ENCODE data around the gene ACOX3. TPM values are rescaled to one million over a fixed set of nuclear protein-coding genes. Genes with fewer than 3 reads are reported as not detected.

Gene ACOX3
- total and polyA plus RNA-seq, 4 experiments from 2014 or later: 13.3 to 17.3 (median 16.4) TPM

DNA sequence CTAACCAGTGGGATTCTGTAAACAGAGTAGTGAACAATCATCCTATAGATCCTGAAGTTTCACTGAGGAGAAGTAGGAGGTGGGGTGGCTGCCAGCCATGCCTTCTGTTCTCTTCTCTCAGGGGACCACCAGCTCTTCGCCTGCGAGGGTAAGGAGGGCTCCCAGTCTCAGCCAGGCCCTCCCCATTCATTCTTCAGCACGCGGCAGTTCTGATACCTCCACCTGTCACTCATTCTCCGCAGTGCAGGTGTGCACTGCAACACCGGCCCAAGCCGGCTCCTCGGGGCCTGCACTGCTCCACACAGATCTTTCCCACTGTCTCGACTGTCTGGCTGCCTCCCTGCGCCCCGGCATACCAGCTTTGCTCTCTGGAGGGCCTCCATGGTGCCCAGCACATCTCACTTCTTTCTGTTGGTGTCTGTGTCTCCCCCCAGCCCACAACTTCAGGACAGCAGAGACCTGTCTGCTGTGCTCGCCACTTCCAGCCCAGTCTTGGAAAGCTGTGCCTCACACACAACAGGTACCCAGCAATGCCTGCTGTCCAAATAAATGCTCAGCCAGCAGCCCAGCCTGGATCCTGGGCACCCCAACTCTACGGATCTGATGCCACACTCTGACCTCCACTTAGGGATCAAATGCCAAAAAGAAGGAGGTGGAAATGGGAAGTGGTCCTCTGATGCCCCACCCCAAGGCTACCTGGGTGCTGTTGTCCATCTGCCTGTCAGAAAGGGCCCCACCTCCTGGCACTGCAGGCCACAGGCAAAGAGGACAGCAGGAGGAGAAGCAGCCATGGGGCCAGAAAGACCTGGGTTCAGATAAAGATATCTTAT lies 29.0 kb downstream of the ACOX3 start:
- CTCF ChIA-PET (ENCODE audit: partially characterized antibody): no interaction called here
- H3K27me3 ChIP-seq (ENCODE audit: insufficient read depth, low read length): no peaks in the 10 kb centered on the region
- H3K9me3 Mint-ChIP-seq: no peaks in the 10 kb centered on the region
- H3K27ac Mint-ChIP-seq: peak overlapping the region in 1 of 7 donors; percentile 59
- no peak overlapping the region for H3K27ac ChIP-seq (ENCODE audit: low read depth, low read length)
- no peaks in the 10 kb centered on the region for H3K27me3 Mint-ChIP-seq
- no peaks in the 10 kb centered on the region for H3K9me3 ChIP-seq (ENCODE audit: control insufficient read depth in 1 of 2, low read length in 2 of 2)
- POLR2A ChIA-PET (ENCODE audit: partially characterized antibody): no interaction called here
- H3K4me1 Mint-ChIP-seq: peaks cover 18 to 29% (median 26%) of the 10 kb centered on the region in 4 donors
- peaks cover 27% of the 10 kb centered on the region for H3K4me1 ChIP-seq (ENCODE audit: insufficient read depth, low read length)
- no peak overlapping the region for H3K4me3 ChIP-seq (ENCODE audit: low read length in 2 of 2)
- H3K36me3 ChIP-seq (ENCODE audit: insufficient read depth, low read length): peaks cover 22% of the 10 kb centered on the region
- no peak overlapping the region for H3K4me3 Mint-ChIP-seq
- DNase-seq: no peak
- intact Hi-C loops (cut with micrococcal nuclease): no loop called here
- peaks cover 25 to 33% of the 10 kb centered on the region in 2 donors for H3K36me3 Mint-ChIP-seq

DNA sequence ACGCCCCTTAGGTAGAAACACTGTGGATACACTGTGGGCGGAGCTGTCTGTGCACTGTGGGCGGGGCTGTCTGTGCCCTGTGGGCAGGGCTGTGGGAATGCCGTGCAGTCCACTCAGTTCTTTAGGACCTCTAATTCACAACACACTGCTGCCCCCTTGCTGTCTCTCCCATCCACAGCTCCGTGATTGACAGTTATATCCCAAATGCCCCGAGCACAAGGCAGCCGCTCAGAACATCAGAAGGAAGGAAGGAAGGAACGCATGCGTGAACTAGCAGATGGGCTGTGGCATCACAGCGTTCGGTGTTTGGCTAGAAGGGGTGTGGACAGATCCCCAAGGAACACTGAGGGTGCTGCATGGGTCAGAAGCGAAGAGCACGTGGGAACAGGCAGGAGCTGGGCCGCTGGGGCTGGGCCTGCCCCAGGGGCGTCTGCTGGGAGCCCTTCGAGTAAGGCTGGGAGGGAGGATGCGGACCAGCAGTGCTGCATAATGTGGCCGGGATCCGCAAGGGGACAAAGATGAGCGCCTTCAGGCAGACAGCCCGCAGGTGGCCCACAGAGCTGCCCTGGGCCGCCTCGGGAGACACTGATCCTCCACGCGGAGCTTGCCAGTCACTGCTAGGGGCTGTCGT lies 29.8 kb downstream of the ACOX3 start:
- CTCF ChIA-PET (ENCODE audit: partially characterized antibody): no interaction called here
- no peak for DNase-seq
- Mint-ChIP-seq H3K4me1 (peaks cover 18 to 29% (median 26%) of the 10 kb centered on the region in 4 donors), H3K27me3 (no peaks in the 10 kb centered on the region), H3K4me3 (no peak overlapping the region), H3K36me3 (peaks cover 24 to 38% of the 10 kb centered on the region in 2 donors), H3K9me3 (no peaks in the 10 kb centered on the region), H3K27ac (no peak overlapping the region)
- Histone ChIP-seq H3K4me1 (ENCODE audit: insufficient read depth, low read length) (peaks cover 27% of the 10 kb centered on the region), H3K27me3 (ENCODE audit: insufficient read depth, low read length) (no peaks in the 10 kb centered on the region), H3K4me3 (ENCODE audit: low read length in 2 of 2) (no peak overlapping the region), H3K36me3 (ENCODE audit: insufficient read depth, low read length) (peaks cover 20% of the 10 kb centered on the region), H3K27ac (ENCODE audit: low read depth, low read length) (no peak overlapping the region), H3K9me3 (ENCODE audit: control insufficient read depth in 1 of 2, low read length in 2 of 2) (no peaks in the 10 kb centered on the region)
- POLR2A ChIA-PET (ENCODE audit: partially characterized antibody): interaction anchor here (1.1 kb wide), 1 partner anchor 17 kb away, joined by 3 read pairs; no protein-coding TSS in a partner anchor
- intact Hi-C loops (cut with micrococcal nuclease): no loop called here

DNA sequence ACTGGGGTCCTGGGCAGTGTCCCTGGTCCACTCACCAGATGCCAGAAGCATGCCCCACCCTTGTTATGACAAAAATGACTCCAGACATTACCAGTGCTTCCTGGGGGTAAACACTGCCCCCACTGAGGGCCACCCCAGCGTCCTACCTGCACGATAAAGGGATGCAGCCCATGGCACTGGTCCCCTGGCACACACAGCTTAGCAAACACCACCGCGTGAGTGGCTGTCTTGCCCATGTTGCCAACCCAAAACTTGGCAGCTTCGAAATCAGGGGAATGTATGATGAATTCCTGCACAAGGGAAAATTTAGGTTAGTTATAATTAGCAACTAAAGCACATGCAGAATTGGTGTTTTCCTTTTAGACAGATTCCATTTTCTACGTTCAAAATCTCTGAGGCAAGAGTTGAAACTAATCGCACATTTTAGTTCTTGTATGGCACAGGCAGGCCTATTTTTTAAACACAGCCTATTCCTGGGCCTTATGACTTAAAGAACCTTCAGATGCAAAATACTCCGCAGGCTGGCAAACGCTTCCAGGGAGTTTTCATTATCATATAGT lies 30.4 kb downstream of the ACOX3 start:
- H3K27me3 Mint-ChIP-seq: no peaks in the 10 kb centered on the region
- peaks cover 18 to 29% (median 26%) of the 10 kb centered on the region in 4 donors for H3K4me1 Mint-ChIP-seq
- CTCF ChIA-PET (ENCODE audit: partially characterized antibody): interaction anchor here (0.8 kb wide), 1 partner anchor 11 kb away, joined by 3 read pairs; no protein-coding TSS in a partner anchor
- no peak overlapping the region for H3K4me3 Mint-ChIP-seq
- Histone ChIP-seq H3K4me1 (ENCODE audit: insufficient read depth, low read length) (peaks cover 27% of the 10 kb centered on the region), H3K27me3 (ENCODE audit: insufficient read depth, low read length) (no peaks in the 10 kb centered on the region), H3K36me3 (ENCODE audit: insufficient read depth, low read length) (peaks cover 21% of the 10 kb centered on the region), H3K4me3 (ENCODE audit: low read length in 2 of 2) (no peak overlapping the region), H3K27ac (ENCODE audit: low read depth, low read length) (no peak overlapping the region), H3K9me3 (ENCODE audit: control insufficient read depth in 1 of 2, low read length in 2 of 2) (no peaks in the 10 kb centered on the region)
- H3K36me3 Mint-ChIP-seq: peaks cover 26 to 39% of the 10 kb centered on the region in 2 donors
- H3K27ac Mint-ChIP-seq: peak overlapping the region in 5 of 7 donors; percentile 8 to 91 (median 72)
- no peak for DNase-seq
- no peaks in the 10 kb centered on the region for H3K9me3 Mint-ChIP-seq
- intact Hi-C loops (cut with micrococcal nuclease): no loop called here
- POLR2A ChIA-PET (ENCODE audit: partially characterized antibody): interaction anchor here (1.1 to 1.3 kb wide), 2 partner anchors 18 to 30 kb away, joined by 3 to 4 read pairs; partner anchors contain the start of genes ACOX3 and TRMT44

DNA sequence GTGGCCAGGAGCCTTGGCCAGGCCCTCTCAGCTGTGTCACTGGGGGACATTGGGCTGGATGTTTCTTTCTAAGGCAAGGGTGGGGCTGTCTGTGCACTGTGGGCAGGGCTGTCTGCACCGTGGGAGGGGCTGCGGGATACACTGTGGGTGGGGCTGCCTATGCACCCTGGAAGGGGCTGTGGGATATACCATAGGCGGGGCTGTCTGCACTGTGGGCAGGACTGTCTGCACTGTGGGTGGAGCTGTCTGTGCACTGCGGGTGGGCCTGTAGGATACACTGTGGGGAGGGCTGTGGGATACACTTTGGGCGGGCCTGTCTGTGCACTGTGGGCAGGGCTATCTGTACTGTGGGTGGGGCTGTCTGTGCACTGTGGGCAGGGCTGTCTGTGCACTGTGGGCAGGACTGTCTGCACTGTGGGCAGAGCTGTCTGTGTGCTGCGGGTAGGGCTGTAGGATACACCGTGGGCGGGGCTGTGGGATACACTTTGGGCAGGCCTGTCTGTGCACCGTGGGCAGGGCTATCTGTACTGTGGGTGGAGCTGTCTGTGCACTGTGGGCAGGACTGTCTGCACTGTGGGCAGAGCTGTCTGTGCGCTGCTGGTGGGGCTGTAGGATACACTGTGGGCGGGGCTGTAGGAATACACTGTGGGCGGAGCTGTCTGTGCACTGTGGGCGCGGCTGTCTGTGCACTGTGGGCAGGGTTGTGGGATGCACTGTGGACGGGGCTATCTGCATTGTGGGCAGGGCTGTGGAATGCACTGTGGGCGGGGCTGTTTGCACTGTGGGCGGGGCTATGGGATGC lies 31.1 kb downstream of the ACOX3 start:
- Mint-ChIP-seq H3K9me3 (no peaks in the 10 kb centered on the region), H3K27ac (peak overlapping the region; percentile 72 to 91 (median 84)), H3K4me1 (peaks cover 14 to 24% (median 20%) of the 10 kb centered on the region in 4 donors), H3K4me3 (peak overlapping the region in 1 of 8 donors; percentile 51), H3K36me3 (peaks cover 22 to 40% of the 10 kb centered on the region in 2 donors), H3K27me3 (no peaks in the 10 kb centered on the region)
- intact Hi-C loops (cut with micrococcal nuclease): no loop called here
- Histone ChIP-seq H3K27ac (ENCODE audit: low read depth, low read length) (no peak overlapping the region), H3K36me3 (ENCODE audit: insufficient read depth, low read length) (peaks cover 15% of the 10 kb centered on the region), H3K9me3 (ENCODE audit: control insufficient read depth in 1 of 2, low read length in 2 of 2) (no peaks in the 10 kb centered on the region), H3K27me3 (ENCODE audit: insufficient read depth, low read length) (no peaks in the 10 kb centered on the region), H3K4me1 (ENCODE audit: insufficient read depth, low read length) (peaks cover 21% of the 10 kb centered on the region), H3K4me3 (ENCODE audit: low read length in 2 of 2) (no peak overlapping the region)
- CTCF ChIA-PET (ENCODE audit: partially characterized antibody): interaction anchor here (0.8 to 1.3 kb wide), 2 partner anchors 12 to 233 kb away, joined by 3 to 6 read pairs; no protein-coding TSS in a partner anchor
- DNase-seq: peak; percentile 56 to 89 (median 65)
- POLR2A ChIA-PET (ENCODE audit: partially characterized antibody): interaction anchor here (1.1 to 1.3 kb wide), 2 partner anchors 18 to 31 kb away, joined by 3 to 4 read pairs; partner anchors contain the start of genes ACOX3 and TRMT44

DNA sequence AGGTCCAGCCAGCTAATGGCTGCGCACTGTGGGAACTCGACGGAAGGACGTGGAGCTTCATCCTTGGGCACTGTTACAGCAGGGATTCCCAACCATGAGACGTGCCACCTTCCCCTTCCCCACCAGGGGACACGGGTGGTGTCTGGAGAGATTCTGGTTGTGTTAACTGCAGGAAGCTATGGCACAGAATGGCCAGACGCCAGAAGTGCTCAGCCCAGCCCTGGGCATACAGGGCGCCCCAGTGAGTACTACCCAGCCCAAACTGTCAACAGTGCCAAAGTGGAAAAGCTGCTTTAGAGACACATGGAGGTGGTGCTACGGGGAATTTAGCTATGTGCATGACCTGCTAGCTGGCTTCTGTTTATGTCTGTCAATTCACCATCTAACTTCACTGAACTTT lies 32.8 kb downstream of the ACOX3 start:
- no peak for DNase-seq
- Histone ChIP-seq H3K36me3 (ENCODE audit: insufficient read depth, low read length) (peaks cover 7% of the 10 kb centered on the region), H3K4me1 (ENCODE audit: insufficient read depth, low read length) (peaks cover 14% of the 10 kb centered on the region), H3K27me3 (ENCODE audit: insufficient read depth, low read length) (no peaks in the 10 kb centered on the region), H3K4me3 (ENCODE audit: low read length in 2 of 2) (no peak overlapping the region), H3K9me3 (ENCODE audit: control insufficient read depth in 1 of 2, low read length in 2 of 2) (no peaks in the 10 kb centered on the region), H3K27ac (ENCODE audit: low read depth, low read length) (no peak overlapping the region)
- Mint-ChIP-seq H3K4me1 (peaks cover 8 to 17% (median 12%) of the 10 kb centered on the region in 4 donors), H3K9me3 (no peaks in the 10 kb centered on the region), H3K4me3 (no peak overlapping the region), H3K27ac (peak overlapping the region in 1 of 7 donors; percentile 72), H3K27me3 (no peaks in the 10 kb centered on the region), H3K36me3 (peaks cover 15 to 41% of the 10 kb centered on the region in 2 donors)
- CTCF ChIA-PET (ENCODE audit: partially characterized antibody): interaction anchor here (1.1 to 1.8 kb wide), 3 partner anchors 11 to 231 kb away, joined by 3 to 8 read pairs (median 8); no protein-coding TSS in a partner anchor
- POLR2A ChIA-PET (ENCODE audit: partially characterized antibody): interaction anchor here (0.7 kb wide), 1 partner anchor 186 kb away, joined by 4 read pairs; no protein-coding TSS in a partner anchor
- intact Hi-C loops (cut with micrococcal nuclease): no loop called here

DNA sequence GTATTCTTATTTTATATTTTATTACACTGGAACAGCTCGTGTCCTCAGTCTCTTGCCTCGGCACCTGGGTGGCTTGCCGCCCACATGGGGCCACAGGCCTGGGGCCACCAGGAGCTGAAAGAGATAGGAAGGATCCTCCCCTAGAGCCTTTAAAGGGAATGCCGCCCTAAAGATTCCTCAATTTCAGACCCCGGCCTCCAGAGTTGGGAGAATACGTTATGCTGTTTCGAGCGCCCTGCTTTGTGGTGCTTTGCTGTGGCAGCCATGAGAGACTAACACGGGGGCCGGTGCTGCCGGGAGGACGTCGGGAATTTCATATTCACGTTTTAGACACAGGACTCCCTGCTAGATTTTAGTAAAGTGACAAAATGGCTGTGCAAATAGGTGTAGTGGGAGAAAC lies 33.2 kb downstream of the ACOX3 start:
- H3K27me3 Mint-ChIP-seq: no peaks in the 10 kb centered on the region
- intact Hi-C loops (cut with micrococcal nuclease): no loop called here
- Histone ChIP-seq H3K4me3 (ENCODE audit: low read length in 2 of 2) (no peak overlapping the region), H3K4me1 (ENCODE audit: insufficient read depth, low read length) (peaks cover 14% of the 10 kb centered on the region), H3K27ac (ENCODE audit: low read depth, low read length) (no peak overlapping the region), H3K36me3 (ENCODE audit: insufficient read depth, low read length) (peaks cover 7% of the 10 kb centered on the region), H3K27me3 (ENCODE audit: insufficient read depth, low read length) (no peaks in the 10 kb centered on the region), H3K9me3 (ENCODE audit: control insufficient read depth in 1 of 2, low read length in 2 of 2) (no peaks in the 10 kb centered on the region)
- CTCF ChIA-PET (ENCODE audit: partially characterized antibody): interaction anchor here (1.1 to 1.8 kb wide), 3 partner anchors 11 to 230 kb away, joined by 3 to 8 read pairs (median 8); no protein-coding TSS in a partner anchor
- H3K36me3 Mint-ChIP-seq: peaks cover 14 to 41% of the 10 kb centered on the region in 2 donors
- POLR2A ChIA-PET (ENCODE audit: partially characterized antibody): interaction anchor here (0.7 kb wide), 1 partner anchor 185 kb away, joined by 4 read pairs; no protein-coding TSS in a partner anchor
- no peak overlapping the region for H3K27ac Mint-ChIP-seq
- DNase-seq: no peak
- H3K4me1 Mint-ChIP-seq: peaks cover 8 to 17% (median 12%) of the 10 kb centered on the region in 4 donors
- H3K4me3 Mint-ChIP-seq: no peak overlapping the region
- no peaks in the 10 kb centered on the region for H3K9me3 Mint-ChIP-seq

All from CD4-positive, alpha-beta memory T cell (primary cell).